Activated CD8-positive, alpha-beta memory T cell treated with anti-CD3 and anti-CD28 coated beads for 1 hour (primary cell): ENCODE measurements around the gene IL1B.

Experiments used
- DNase-seq, 2 donors: peaks; one replicate each; pipeline ENCODE4 v3.0.0-alpha.2; 2020; ENCODE audit warnings: low read depth in 1 of 2; ENCODE audit errors: extremely low read depth in 1 of 2

Gene IL1B

GRCh38 chr2:112809112-112809511, 27.5 kb downstream of the IL1B start:
- no peak for DNase-seq

- DNase-seq = no peak
These were observed 29.3 kb downstream of the IL1B start for GRCh38 chr2:112807233-112807807.

- DNase-seq = no peak
These were observed 31.0 kb downstream of the IL1B start for GRCh38 chr2:112805542-112805941.

GRCh38 chr2:112803691-112804521, 32.7 kb downstream of the IL1B start:
- DNase-seq = no peak

DNA sequence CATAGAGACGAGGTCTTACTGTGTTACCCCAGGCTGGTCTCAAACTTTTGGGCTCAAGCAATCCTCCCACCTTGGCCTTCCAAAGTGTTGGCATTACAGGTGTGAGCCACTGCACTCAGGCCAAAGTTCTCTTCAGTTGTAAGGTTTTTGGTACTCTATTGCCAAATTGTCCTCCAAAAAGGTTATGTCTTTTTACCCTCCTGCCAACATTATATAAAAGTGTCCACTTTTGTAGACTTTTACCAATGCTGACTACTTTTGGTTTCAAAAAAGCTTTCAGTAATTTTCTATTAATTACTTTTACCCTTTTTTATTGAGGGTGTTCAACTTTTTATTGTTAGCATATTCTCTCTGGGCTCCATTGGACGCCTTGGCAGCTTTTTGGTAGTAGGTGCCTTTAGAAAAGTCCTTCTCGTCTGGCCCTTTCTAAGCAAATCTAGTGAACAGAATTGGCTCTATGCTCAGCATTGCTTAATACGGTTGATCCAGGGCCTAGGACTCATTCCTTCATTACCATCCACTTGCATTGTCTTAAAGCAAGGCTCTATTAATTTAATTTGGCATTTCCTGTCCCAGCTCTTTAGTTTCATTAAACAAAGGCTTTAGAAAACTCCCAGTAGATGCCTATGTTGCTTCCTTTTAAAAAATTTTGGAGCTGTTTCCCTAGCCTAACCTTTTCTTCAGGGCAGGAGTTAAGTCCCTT, 35.5 kb downstream of the IL1B start:
- no peak for DNase-seq

GRCh38 chr2:112798979-112799975, 37.3 kb downstream of the IL1B start:
- DNase-seq = no peak

- DNase-seq = no peak
These were observed 40.1 kb downstream of the IL1B start for GRCh38 chr2:112796486-112796885.

DNA sequence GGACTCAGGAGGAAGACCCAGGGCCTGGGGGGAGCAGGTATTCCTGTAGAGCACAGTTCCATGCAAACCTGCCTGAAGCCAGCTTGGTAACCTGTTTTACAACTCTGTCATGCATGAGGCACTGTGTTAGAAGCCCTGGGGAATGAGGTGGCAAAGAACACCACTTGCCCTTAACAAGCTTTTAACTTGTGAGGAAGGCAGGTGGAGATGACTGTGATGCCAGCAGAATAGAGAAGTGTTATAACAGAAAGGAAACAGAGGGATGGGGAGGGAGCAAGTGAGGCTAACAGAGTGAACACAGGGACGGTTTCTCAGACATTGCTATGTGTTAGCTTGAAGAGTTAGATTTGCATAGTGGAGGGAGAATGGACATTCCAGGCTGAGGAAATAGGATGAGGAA, 40.8 kb downstream of the IL1B start:
- DNase-seq = no peak

DNA sequence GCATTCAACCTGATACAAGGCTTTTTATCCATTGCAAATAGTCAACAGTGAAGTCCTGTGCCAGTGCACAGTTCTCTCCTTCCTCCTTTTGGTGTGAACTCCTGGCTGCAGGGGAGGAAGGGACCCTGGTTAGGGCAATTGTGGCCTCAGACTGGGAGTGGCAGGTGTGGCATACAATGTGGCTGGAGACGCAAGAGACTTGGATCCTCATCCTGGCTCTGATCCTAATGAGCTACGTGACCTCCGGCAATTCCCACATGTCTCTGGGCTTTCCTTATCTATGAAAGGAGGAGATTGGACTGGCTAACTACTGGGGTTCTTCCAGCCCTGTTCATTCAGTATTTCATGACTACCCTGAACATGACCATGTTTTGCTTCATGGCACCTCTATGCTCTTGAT, 41.7 kb downstream of the IL1B start:
- DNase-seq = no peak

DNA sequence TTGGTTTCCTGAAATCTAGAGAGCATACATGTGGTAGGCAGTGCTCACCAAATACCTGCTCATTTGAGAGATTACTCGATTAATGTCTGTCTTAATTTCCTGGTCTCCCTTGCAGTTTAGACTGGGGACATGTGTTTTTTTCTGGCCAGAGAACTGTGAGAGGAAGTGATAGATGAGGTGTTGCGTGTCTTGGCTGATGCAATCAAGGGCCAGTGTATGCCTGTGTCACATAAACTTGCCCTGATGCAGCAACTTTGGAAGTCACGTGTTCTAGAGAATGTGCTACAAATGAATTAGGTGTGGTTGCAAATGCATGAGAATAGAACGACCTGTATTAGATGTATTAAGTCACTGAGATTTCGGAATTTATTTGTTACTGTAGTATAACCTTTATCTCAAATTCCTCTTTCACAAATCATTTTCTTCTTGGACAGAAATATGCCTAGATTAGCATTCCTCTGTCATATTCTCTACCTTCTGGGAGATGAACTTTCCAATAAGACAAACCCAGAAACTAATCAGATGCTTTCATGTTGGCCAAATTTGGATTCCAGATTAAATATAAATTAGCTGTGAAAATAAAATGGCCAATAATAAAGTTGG, 42.3 kb downstream of the IL1B start:
- DNase-seq = no peak

- no peak for DNase-seq
These were observed 43.1 kb downstream of the IL1B start for GRCh38 chr2:112793449-112793978.

DNA sequence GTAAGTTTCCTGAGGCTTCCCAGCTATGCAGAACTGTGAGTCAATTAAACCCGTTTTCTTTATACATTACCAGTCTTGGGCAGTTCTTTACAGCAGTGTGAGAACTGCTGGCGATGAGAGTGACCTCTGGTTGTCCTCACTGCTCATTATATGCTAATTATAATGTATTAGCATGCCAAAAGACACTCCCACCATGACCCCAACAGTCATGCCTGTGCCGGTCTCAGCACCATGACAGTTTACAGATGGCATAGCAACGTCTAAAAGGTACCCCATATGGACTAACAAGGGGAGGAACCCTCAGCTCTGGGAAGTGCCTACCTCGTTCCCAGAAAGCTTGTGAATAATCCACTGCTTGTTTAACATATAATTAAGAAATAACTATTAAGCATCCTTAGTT, 44.2 kb downstream of the IL1B start:
- no peak for DNase-seq

DNA sequence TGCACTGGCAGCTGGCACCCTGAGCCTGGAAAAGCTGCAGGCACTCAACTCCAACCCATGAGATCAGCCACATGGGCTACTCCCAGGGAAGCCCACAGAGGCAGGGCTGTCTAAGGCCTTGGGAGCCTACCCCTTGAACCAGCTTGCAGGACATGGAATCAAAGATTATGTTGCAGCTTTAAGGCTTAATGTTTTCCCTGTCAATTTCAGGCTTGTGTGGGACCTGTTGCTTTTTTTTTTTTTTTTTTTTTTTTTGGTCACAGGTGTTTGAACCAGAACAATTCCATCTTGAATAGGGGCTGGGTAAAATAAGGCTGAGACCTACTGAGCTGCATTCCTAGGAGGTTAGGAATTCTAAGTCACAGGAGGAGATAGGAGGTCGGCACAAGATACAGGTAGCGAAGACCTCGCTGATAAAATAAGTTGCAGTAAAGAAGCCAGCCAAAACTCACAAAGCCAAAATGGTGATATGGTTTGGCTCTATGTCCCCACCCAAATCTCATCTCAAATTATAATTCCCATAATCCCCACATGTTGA, 44.8 kb downstream of the IL1B start:
- no peak for DNase-seq

- no peak for DNase-seq
These were observed 45.6 kb downstream of the IL1B start for GRCh38 chr2:112791019-112791418.

GRCh38 chr2:112790305-112790704, 46.3 kb downstream of the IL1B start:
- no peak for DNase-seq

DNA sequence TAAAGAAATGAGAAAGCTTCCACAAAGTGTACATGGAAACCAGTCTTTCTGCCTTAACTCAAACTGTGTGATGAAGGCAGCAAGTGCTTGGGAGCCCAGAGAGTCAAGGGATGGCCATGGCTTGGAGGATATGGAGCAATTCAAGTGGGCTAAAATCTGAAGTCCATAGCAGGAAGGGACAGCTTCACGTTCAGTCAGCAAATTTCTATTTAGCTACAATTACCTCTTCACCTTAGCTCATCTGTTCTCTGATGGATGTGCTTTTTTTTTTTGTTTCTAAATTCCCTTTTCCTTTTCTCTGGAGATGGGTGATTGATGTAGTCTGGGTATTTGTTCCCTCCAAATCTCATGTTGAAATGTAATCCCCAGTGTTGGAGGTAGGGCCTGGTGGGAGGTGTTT, 47.4 kb downstream of the IL1B start:
- no peak for DNase-seq

GRCh38 chr2:112788653-112789052, 47.9 kb downstream of the IL1B start:
- no peak for DNase-seq

DNA sequence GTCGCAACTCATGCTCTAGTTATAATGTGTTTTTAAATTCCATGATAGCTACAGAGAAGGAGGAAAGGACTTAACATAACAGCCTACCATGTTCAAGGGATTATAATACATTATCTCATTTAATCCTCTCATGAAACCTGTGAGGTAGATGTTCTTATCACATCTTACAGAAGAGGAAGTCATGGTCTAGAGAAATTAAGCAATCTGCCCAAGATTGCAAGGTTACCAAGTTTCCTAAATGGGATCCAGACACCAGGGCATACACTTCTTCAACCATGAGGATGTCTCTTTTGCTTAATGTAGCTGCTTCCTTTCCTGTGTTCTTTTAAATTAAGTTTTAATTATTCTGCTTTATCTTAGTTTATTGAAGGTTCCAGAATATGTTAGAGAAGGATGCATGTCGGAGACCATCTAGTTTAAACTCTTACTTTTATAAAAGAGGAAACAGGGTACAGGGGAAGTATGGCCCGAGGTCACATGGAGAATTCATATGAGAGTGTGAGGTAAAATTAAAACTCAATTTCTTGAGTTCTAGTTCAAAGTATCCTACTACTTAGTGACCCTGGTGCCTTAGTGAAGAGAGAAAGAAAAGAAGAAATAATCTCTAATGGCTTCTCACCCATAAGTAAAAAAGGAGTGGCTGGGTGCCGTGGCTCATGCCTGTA, 48.7 kb downstream of the IL1B start:
- DNase-seq = no peak

- DNase-seq = no peak
These were observed 49.3 kb downstream of the IL1B start for GRCh38 chr2:112787294-112787693.
